ENCODE results near the gene ALKBH3. TPM values are rescaled to one million over a fixed set of nuclear protein-coding genes. Genes with fewer than 3 reads are reported as not detected.

Gene ALKBH3
- total RNA-seq, 1 donor = 20.0 TPM

- H3K27me3 ChIP-seq (ENCODE audit: insufficient read depth, low read length) = peaks cover 20% of the 10 kb centered on the region
- no peaks in the 10 kb centered on the region for H3K9me3 ChIP-seq (ENCODE audit: low read depth, low read length)
- peaks cover 22% of the 10 kb centered on the region for H3K4me1 ChIP-seq (ENCODE audit: insufficient read depth, low read length)
- H3K4me3 ChIP-seq (ENCODE audit: low read length) = no peak overlapping the region
Observed at GRCh38 chr11:43868852-43869567, 11.6 kb upstream of the ALKBH3 start.

DNA sequence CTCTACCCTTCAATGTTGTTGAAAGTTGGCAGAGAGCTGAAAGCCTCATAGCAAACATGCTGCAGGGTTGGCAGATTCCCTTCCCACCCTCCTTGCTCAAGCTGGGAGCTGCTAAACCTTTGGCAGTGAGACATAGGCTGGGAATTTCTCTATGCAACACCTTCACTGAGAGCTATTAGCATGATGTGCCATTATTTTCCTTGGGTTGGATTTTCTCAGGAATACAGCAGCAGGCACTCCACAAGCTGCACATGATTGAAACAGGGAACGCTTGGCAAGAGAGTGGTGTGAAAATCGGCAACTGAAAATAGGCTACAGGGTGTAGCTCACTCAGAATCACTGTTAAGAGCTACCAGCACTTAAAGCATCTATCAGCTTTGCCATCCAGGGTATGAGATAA lies 9.6 kb upstream of the ALKBH3 start:
- H3K4me3 ChIP-seq (ENCODE audit: low read length) = no peak overlapping the region
- peaks cover 31% of the 10 kb centered on the region for H3K27me3 ChIP-seq (ENCODE audit: insufficient read depth, low read length)
- H3K4me1 ChIP-seq (ENCODE audit: insufficient read depth, low read length) = peaks cover 22% of the 10 kb centered on the region
- no peaks in the 10 kb centered on the region for H3K9me3 ChIP-seq (ENCODE audit: low read depth, low read length)

DNA sequence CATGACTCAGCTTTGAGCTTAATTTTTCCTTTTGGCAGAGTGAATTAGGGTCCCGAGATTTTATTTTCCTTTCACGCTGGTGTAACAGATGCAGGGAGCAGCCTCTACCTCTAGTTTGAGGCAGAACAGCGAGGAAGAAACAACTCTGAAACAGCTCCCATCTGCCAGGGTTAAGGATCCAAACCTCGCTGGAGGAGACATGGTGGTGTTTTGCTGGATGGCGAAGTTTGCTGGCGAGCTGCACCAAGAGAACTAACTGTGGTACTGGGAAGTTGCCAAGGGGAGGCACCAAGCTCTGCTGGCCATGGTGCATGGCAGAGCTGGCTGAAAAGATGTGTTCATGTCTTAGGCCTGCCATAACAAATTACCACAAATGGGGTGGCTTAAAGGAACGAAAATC lies 7.6 kb upstream of the ALKBH3 start:
- Histone ChIP-seq H3K4me3 (ENCODE audit: low read length) (no peak overlapping the region), H3K9me3 (ENCODE audit: low read depth, low read length) (no peaks in the 10 kb centered on the region), H3K4me1 (ENCODE audit: insufficient read depth, low read length) (peaks cover 20% of the 10 kb centered on the region), H3K27me3 (ENCODE audit: insufficient read depth, low read length) (peaks cover 45% of the 10 kb centered on the region)

DNA sequence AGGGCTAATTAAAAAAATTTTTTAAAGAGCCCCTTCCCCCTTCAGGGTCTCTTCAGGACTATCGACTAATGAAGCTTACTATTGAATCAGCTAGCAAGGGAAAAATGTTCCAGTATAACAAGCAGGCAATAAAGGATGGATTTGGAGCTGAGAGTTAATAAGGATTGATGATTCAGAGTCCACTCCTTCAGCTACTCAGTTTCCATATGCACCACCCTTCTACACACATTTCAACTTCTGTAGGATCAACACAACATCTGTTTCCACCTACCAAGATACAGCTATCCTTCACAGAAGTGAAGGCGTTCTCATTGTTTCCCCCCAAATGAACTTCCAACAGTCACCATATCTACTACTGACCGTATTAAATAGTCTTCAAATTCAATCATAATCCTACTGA lies 6.6 kb upstream of the ALKBH3 start:
- H3K4me3 ChIP-seq (ENCODE audit: low read length) = no peak overlapping the region
- no peaks in the 10 kb centered on the region for H3K9me3 ChIP-seq (ENCODE audit: low read depth, low read length)
- H3K27me3 ChIP-seq (ENCODE audit: insufficient read depth, low read length) = peaks cover 56% of the 10 kb centered on the region
- H3K4me1 ChIP-seq (ENCODE audit: insufficient read depth, low read length) = peaks cover 10% of the 10 kb centered on the region

GRCh38 chr11:43874738-43875137 lies 5.9 kb upstream of the ALKBH3 start:
- Histone ChIP-seq H3K4me1 (ENCODE audit: insufficient read depth, low read length) (peaks cover 3% of the 10 kb centered on the region), H3K4me3 (ENCODE audit: low read length) (no peak overlapping the region), H3K27me3 (ENCODE audit: insufficient read depth, low read length) (peaks cover 62% of the 10 kb centered on the region), H3K9me3 (ENCODE audit: low read depth, low read length) (no peaks in the 10 kb centered on the region)

GRCh38 chr11:43879789-43880639 lies 617 bp upstream of the ALKBH3 start:
- Histone ChIP-seq H3K27me3 (ENCODE audit: insufficient read depth, low read length) (peaks cover 35% of the 10 kb centered on the region), H3K4me1 (ENCODE audit: insufficient read depth, low read length) (peaks cover 16% of the 10 kb centered on the region), H3K4me3 (ENCODE audit: low read length) (peak overlapping the region; percentile 81), H3K9me3 (ENCODE audit: low read depth, low read length) (no peaks in the 10 kb centered on the region)

DNA sequence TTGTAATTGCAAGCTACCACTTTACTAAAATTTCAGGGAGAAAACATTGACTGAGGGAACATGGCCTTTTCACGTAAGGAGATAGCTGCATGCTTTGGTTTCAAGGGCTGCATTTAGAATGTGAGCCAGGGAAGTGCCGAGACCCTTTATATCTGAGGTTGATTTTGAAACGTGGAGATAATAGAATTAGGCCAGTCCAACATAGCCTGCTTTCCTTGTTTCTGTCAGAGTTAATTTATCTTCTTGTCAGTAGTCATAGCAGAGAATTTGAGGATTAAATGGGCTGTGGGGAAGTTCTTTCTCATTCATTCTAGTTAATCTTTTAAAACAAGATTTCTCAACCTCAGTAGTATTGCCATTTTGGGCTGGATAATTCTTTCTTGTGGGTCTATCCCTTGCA lies 12.2 kb downstream of the ALKBH3 start:
- Histone ChIP-seq H3K9me3 (ENCODE audit: low read depth, low read length) (no peaks in the 10 kb centered on the region), H3K4me1 (ENCODE audit: insufficient read depth, low read length) (no peaks in the 10 kb centered on the region)

DNA sequence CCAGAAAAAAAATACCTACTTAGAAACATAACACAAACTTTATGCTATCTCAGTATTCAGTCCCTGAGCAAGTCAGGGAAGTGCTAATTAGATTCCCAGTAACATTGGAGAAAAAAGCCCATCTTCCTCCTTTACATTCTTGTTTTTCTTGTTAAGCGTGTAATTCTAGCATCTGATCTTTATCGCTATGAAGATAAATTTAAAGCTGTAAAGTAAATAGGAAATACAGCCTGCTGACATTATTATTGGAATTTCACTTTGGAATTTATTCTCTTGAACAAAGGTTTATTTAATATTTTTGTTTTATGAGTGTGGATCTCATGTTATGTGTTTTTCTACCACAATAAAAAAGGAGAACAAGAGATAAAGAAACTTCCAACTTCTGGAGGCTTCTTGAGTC lies 13.9 kb downstream of the ALKBH3 start:
- Histone ChIP-seq H3K9me3 (ENCODE audit: low read depth, low read length) (no peaks in the 10 kb centered on the region), H3K4me3 (ENCODE audit: low read length) (no peak overlapping the region), H3K4me1 (ENCODE audit: insufficient read depth, low read length) (no peaks in the 10 kb centered on the region), H3K27me3 (ENCODE audit: insufficient read depth, low read length) (no peaks in the 10 kb centered on the region)

More for the DNA sequence above, 12.2 kb downstream of the ALKBH3 start:
- Histone ChIP-seq H3K27me3 (ENCODE audit: insufficient read depth, low read length) (no peaks in the 10 kb centered on the region), H3K4me3 (ENCODE audit: low read length) (no peak overlapping the region)

- H3K4me1 ChIP-seq (ENCODE audit: insufficient read depth, low read length) = no peaks in the 10 kb centered on the region
- no peaks in the 10 kb centered on the region for H3K27me3 ChIP-seq (ENCODE audit: insufficient read depth, low read length)
- no peak overlapping the region for H3K4me3 ChIP-seq (ENCODE audit: low read length)
- no peaks in the 10 kb centered on the region for H3K9me3 ChIP-seq (ENCODE audit: low read depth, low read length)
Observed at GRCh38 chr11:43895601-43896000, 15.0 kb downstream of the ALKBH3 start.

DNA sequence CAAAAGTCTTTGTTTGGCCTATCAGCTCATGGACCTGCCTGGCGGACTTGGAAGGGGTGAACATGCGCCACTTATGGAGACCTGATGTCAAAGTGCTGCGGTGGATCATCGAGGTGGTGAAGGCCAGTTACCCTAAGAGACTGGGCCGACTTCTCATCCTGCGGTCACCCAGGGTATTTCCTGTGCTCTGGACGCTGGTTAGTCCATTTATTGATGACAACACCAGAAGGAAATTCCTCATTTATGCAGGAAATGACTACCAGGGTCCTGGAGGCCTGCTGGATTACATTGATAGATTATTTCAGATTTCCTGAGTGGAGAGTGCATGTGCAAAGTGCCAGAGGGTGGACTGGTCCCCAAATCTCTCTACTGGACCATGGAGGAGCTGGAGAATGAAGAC lies 17.9 kb downstream of the ALKBH3 start:
- H3K9me3 ChIP-seq (ENCODE audit: low read depth, low read length) = no peaks in the 10 kb centered on the region
- no peaks in the 10 kb centered on the region for H3K27me3 ChIP-seq (ENCODE audit: insufficient read depth, low read length)
- no peaks in the 10 kb centered on the region for H3K4me1 ChIP-seq (ENCODE audit: insufficient read depth, low read length)
- no peak overlapping the region for H3K4me3 ChIP-seq (ENCODE audit: low read length)

GRCh38 chr11:43899094-43899493 lies 18.5 kb downstream of the ALKBH3 start:
- no peaks in the 10 kb centered on the region for H3K4me1 ChIP-seq (ENCODE audit: insufficient read depth, low read length)
- H3K9me3 ChIP-seq (ENCODE audit: low read depth, low read length) = no peaks in the 10 kb centered on the region
- H3K27me3 ChIP-seq (ENCODE audit: insufficient read depth, low read length) = no peaks in the 10 kb centered on the region
- H3K4me3 ChIP-seq (ENCODE audit: low read length) = no peak overlapping the region

GRCh38 chr11:43901551-43901950 lies 20.9 kb downstream of the ALKBH3 start:
- Histone ChIP-seq H3K9me3 (ENCODE audit: low read depth, low read length) (no peaks in the 10 kb centered on the region), H3K4me1 (ENCODE audit: insufficient read depth, low read length) (no peaks in the 10 kb centered on the region), H3K4me3 (ENCODE audit: low read length) (no peak overlapping the region), H3K27me3 (ENCODE audit: insufficient read depth, low read length) (no peaks in the 10 kb centered on the region)

GRCh38 chr11:43903078-43903477 lies 22.4 kb downstream of the ALKBH3 start:
- Histone ChIP-seq H3K9me3 (ENCODE audit: low read depth, low read length) (no peaks in the 10 kb centered on the region), H3K4me3 (ENCODE audit: low read length) (no peak overlapping the region), H3K4me1 (ENCODE audit: insufficient read depth, low read length) (no peaks in the 10 kb centered on the region), H3K27me3 (ENCODE audit: insufficient read depth, low read length) (no peaks in the 10 kb centered on the region)

- Histone ChIP-seq H3K4me3 (ENCODE audit: low read length) (no peak overlapping the region), H3K4me1 (ENCODE audit: insufficient read depth, low read length) (no peaks in the 10 kb centered on the region), H3K9me3 (ENCODE audit: low read depth, low read length) (no peaks in the 10 kb centered on the region), H3K27me3 (ENCODE audit: insufficient read depth, low read length) (no peaks in the 10 kb centered on the region)
Observed at GRCh38 chr11:43903969-43904368, 23.3 kb downstream of the ALKBH3 start.

GRCh38 chr11:43904742-43905535 lies 24.3 kb downstream of the ALKBH3 start:
- no peaks in the 10 kb centered on the region for H3K9me3 ChIP-seq (ENCODE audit: low read depth, low read length)
- no peak overlapping the region for H3K4me3 ChIP-seq (ENCODE audit: low read length)
- no peaks in the 10 kb centered on the region for H3K4me1 ChIP-seq (ENCODE audit: insufficient read depth, low read length)
- H3K27me3 ChIP-seq (ENCODE audit: insufficient read depth, low read length) = no peaks in the 10 kb centered on the region
